Ishikawa (cell line): ENCODE measurements around the gene ABHD12.

Experiments
- CREB1 ChIP-seq: IDR thresholded peaks from 2 replicates; pipeline ENCODE4 v1.6.1; 2012; ENCODE audit warnings: low read depth
- EGR1 ChIP-seq: IDR thresholded peaks from 2 replicates; pipeline ENCODE4 v1.6.1; 2012
- FOXM1 ChIP-seq: IDR thresholded peaks from 2 replicates; pipeline ENCODE4 v1.6.1; 2012; ENCODE audit warnings: low read depth, borderline replicate concordance
- MAX ChIP-seq: IDR thresholded peaks from 2 replicates; pipeline ENCODE4 v1.6.1; 2012
- NFIC ChIP-seq: IDR thresholded peaks from 2 replicates; pipeline ENCODE4 v1.6.1; 2012
- RAD21 ChIP-seq: IDR thresholded peaks from 2 replicates; pipeline ENCODE4 v1.6.1; 2012; ENCODE audit warnings: low read depth
- REST ChIP-seq: IDR thresholded peaks from 2 replicates; pipeline ENCODE4 v1.6.1; 2012; ENCODE audit warnings: low read depth, mild to moderate bottlenecking
- TAF1 ChIP-seq: IDR thresholded peaks from 2 replicates; pipeline ENCODE4 v1.6.1; 2012; ENCODE audit warnings: low read depth, mild to moderate bottlenecking
- TCF12 ChIP-seq: IDR thresholded peaks from 2 replicates; pipeline ENCODE4 v1.6.1; 2012; ENCODE audit warnings: low read depth
- USF1 ChIP-seq: IDR thresholded peaks from 2 replicates; pipeline ENCODE4 v1.6.1; 2012
- ZBTB7A ChIP-seq: IDR thresholded peaks from 2 replicates; pipeline ENCODE4 v1.6.1; 2012; ENCODE audit warnings: low read depth

The ABHD12 gene

GRCh38 chr20:25318471-25319240, 72.0 kb downstream of the ABHD12 start:
- TF ChIP-seq REST (no peak), USF1 (no peak), NFIC (no peak), MAX (no peak), FOXM1 (no peak)

- TF ChIP-seq ZBTB7A (no peak), MAX (no peak), REST (no peak), TAF1 (no peak)
These were observed 73.1 kb downstream of the ABHD12 start for GRCh38 chr20:25317351-25318075.

- TF ChIP-seq TCF12 = no peak
- no peak for TF ChIP-seq USF1
These were observed 74.0 kb downstream of the ABHD12 start for GRCh38 chr20:25316506-25317190.

- TF ChIP-seq CREB1 (no peak), TAF1 (no peak), REST (no peak), USF1 (no peak), ZBTB7A (no peak), RAD21 (no peak), FOXM1 (no peak), EGR1 (no peak)
These were observed 75.0 kb downstream of the ABHD12 start for GRCh38 chr20:25315418-25316210.
